ENCODE data around the gene TMEM86A.
A peak's percentile ranks its signal among the peaks of the same experiment; 100 is the strongest.

GRCh38 chr11:18721561-18722292 lies 23.1 kb downstream of the TMEM86A start:
- no peak for TF ChIP-seq POLR2A (IDR thresholded peaks at IDR 0.05)
- TF ChIP-seq, protein P1, sequence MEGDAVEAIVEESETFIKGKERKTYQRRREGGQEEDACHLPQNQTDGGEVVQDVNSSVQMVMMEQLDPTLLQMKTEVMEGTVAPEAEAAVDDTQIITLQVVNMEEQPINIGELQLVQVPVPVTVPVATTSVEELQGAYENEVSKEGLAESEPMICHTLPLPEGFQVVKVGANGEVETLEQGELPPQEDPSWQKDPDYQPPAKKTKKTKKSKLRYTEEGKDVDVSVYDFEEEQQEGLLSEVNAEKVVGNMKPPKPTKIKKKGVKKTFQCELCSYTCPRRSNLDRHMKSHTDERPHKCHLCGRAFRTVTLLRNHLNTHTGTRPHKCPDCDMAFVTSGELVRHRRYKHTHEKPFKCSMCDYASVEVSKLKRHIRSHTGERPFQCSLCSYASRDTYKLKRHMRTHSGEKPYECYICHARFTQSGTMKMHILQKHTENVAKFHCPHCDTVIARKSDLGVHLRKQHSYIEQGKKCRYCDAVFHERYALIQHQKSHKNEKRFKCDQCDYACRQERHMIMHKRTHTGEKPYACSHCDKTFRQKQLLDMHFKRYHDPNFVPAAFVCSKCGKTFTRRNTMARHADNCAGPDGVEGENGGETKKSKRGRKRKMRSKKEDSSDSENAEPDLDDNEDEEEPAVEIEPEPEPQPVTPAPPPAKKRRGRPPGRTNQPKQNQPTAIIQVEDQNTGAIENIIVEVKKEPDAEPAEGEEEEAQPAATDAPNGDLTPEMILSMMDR (IDR thresholded peaks at IDR 0.05): peak; percentile 49 to 70 (median 64)
